Gastroesophageal sphincter (tissue), 3 donors: ENCODE data around the gene EEF1AKMT3.

Source experiments
- CTCF ChIP-seq, 4 experiments: fragments of 200-600 bp in 2 of 4; fragments of 450-650 bp in 2 of 4; sonication (generic) in 1 of 4; IDR thresholded peaks; one replicate each; pipeline ENCODE4 v1.5.1; 2017 to 2019; ENCODE audit warnings: antibody characterized with exemption in 4 of 4, mild to moderate bottlenecking in 2 of 4, moderate library complexity in 2 of 4
- POLR2A ChIP-seq, 2 donors: fragments of 450-650 bp; IDR thresholded peaks; one replicate each; pipeline ENCODE4 v1.6.1; 2017; ENCODE audit warnings: antibody characterized with exemption in 2 of 2, mild to moderate bottlenecking in 2 of 2, moderate library complexity in 1 of 2

GRCh38 chr12:57777911-57778310 lies 5.5 kb downstream of the EEF1AKMT3 start:
- TF ChIP-seq CTCF (IDR thresholded peaks at IDR 0.05) (no peak), POLR2A (IDR thresholded peaks at IDR 0.05) (no peak)
